ENCODE data around the gene BRPF1.

DNA sequence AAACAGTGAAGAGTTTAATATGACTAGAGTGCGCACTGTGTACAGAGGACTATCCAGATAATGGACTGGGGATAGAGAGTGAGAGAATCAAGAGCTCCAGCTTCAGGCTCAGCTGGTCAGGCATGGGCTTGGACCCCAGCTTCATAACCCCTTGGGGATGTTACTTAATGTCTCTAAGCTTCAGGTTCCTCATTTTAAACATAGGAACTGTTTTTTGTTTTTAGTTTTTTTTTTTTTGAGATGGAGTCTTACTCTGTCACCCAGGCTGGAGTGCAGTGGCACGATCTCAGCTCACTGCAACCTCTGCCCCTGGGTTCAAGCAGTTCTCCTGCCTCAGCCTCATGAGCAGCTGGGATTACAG is 9.9 kb upstream of the BRPF1 start:
- TF ChIP-seq, protein P1, sequence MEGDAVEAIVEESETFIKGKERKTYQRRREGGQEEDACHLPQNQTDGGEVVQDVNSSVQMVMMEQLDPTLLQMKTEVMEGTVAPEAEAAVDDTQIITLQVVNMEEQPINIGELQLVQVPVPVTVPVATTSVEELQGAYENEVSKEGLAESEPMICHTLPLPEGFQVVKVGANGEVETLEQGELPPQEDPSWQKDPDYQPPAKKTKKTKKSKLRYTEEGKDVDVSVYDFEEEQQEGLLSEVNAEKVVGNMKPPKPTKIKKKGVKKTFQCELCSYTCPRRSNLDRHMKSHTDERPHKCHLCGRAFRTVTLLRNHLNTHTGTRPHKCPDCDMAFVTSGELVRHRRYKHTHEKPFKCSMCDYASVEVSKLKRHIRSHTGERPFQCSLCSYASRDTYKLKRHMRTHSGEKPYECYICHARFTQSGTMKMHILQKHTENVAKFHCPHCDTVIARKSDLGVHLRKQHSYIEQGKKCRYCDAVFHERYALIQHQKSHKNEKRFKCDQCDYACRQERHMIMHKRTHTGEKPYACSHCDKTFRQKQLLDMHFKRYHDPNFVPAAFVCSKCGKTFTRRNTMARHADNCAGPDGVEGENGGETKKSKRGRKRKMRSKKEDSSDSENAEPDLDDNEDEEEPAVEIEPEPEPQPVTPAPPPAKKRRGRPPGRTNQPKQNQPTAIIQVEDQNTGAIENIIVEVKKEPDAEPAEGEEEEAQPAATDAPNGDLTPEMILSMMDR (IDR thresholded peaks at IDR 0.05) = no peak
- no peak for TF ChIP-seq ZFX (IDR thresholded peaks at IDR 0.05; ENCODE audit: borderline replicate concordance)

All from 22Rv1 (cell line).